Neuron (in vitro differentiated cells): ENCODE measurements around the gene EBP.
A peak's percentile ranks its signal among the peaks of the same experiment; 100 is the strongest.
"Not testable (repeated sequence)": the region's sequence is repeated elsewhere in the genome, so short reads cannot be mapped to it uniquely, and the experiment has no call there.

Experiments
- H2AFZ ChIP-seq: one replicate; pipeline ENCODE4 v1.6.1; 2013; ENCODE audit warnings: low read depth, mild to moderate bottlenecking, inconsistent platforms, low read length, moderate library complexity
- H3K27me3 ChIP-seq: one replicate; pipeline ENCODE4 v1.6.1; 2013; ENCODE audit warnings: low read length; ENCODE audit not compliant: insufficient read depth
- H3K36me3 ChIP-seq: one replicate; pipeline ENCODE4 v1.6.1; 2013; ENCODE audit warnings: low read length; ENCODE audit not compliant: insufficient read depth
- H3K4me1 ChIP-seq: one replicate; pipeline ENCODE4 v1.6.1; 2013; ENCODE audit warnings: low read length; ENCODE audit not compliant: insufficient read depth
- H3K4me3 ChIP-seq: 2 replicates; pipeline ENCODE4 v1.5.1; 2013; ENCODE audit warnings: mild to moderate bottlenecking, low read length, moderate library complexity
- H3K9me3 ChIP-seq: one replicate; pipeline ENCODE4 v1.6.1; 2013; ENCODE audit warnings: low read length

EBP gene

DNA sequence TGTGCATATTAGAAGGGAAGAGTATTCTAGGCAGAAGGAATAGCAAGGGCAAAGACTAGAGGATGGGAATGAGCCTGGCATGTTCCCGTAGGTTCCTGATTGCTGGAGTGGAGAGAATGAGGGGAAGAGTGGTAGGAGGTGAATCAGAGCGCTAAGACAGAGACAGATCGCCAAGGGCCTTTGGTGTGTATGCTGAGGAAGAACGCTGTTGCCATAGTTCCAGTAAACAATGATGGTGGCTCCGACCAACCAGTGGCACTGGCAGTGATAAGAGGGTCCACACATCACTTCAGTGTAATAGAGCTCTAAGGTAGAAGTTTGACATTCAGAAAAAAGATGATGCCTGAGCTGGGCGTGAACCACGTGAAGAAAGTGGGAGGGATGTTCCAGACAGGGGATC, 18.9 kb downstream of the EBP start:
- Histone ChIP-seq H3K27me3 (no peaks in the 10 kb centered on the region), H3K4me3 (peak overlapping the region; percentile 80), H3K4me1 (peaks cover 2% of the 10 kb centered on the region), H3K9me3 (no peaks in the 10 kb centered on the region), H3K36me3 (peaks cover 4% of the 10 kb centered on the region), H2AFZ (no peak overlapping the region)

GRCh38 chrX:48541140-48541814, 19.7 kb downstream of the EBP start:
- Histone ChIP-seq H3K9me3 (no peaks in the 10 kb centered on the region), H3K4me1 (peaks cover 2% of the 10 kb centered on the region), H3K27me3 (no peaks in the 10 kb centered on the region), H2AFZ (no peak overlapping the region), H3K36me3 (peaks cover 4% of the 10 kb centered on the region), H3K4me3 (no peak overlapping the region)

GRCh38 chrX:48548871-48549270, 27.3 kb downstream of the EBP start:
- Histone ChIP-seq H3K9me3 (no peaks in the 10 kb centered on the region), H3K4me3 (no peak overlapping the region), H3K36me3 (peaks cover 7% of the 10 kb centered on the region), H2AFZ (no peak overlapping the region), H3K27me3 (no peaks in the 10 kb centered on the region), H3K4me1 (no peaks in the 10 kb centered on the region)

DNA sequence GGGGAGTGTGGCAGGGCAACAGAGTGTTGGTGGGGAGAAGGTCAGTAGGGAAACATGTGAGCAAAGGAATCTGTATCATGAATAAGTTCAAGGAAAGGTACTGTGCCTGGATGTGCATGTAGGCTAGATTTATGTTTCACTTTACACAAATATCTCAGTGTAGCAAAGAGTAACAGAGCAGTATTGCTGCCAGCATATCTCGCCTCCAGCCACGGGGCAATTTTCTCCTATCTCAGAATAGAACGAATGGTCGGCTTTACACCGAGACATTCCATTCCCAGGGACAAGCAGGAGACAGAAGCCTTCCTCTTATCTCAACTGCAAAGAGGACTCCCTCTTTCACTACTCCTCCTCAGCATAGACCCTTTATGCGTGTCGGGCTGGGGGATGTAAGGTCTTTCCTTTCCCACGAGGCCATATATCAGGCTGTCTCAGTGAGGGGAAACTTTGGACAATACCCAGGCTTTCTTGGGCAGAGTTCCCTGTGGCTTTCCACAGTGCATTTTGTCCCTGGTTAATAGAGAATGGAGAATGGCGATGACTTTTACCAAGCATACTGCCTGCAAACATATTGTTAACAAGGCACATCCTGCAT, 34.2 kb downstream of the EBP start:
- H3K36me3 ChIP-seq = peaks cover 22% of the 10 kb centered on the region
- not testable (repeated sequence) for H3K9me3 ChIP-seq, H2AFZ ChIP-seq, H3K27me3 ChIP-seq, H3K4me1 ChIP-seq, H3K4me3 ChIP-seq

GRCh38 chrX:48558271-48558670, 36.7 kb downstream of the EBP start:
- no peaks in the 10 kb centered on the region for H3K9me3 ChIP-seq
- H2AFZ ChIP-seq = no peak overlapping the region
- H3K27me3 ChIP-seq = no peaks in the 10 kb centered on the region
- H3K36me3 ChIP-seq = peaks cover 26% of the 10 kb centered on the region
- no peak overlapping the region for H3K4me3 ChIP-seq
- H3K4me1 ChIP-seq = no peaks in the 10 kb centered on the region

- Histone ChIP-seq H3K36me3 (peaks cover 26% of the 10 kb centered on the region), H3K4me1 (no peaks in the 10 kb centered on the region), H3K27me3 (no peaks in the 10 kb centered on the region), H3K9me3 (no peaks in the 10 kb centered on the region), H3K4me3 (no peak overlapping the region), H2AFZ (no peak overlapping the region)
Measured at GRCh38 chrX:48559636-48560035, 38.0 kb downstream of the EBP start.

GRCh38 chrX:48560056-48560455, 38.4 kb downstream of the EBP start:
- H3K36me3 ChIP-seq = peaks cover 23% of the 10 kb centered on the region
- H3K4me1 ChIP-seq = no peaks in the 10 kb centered on the region
- H3K27me3 ChIP-seq = no peaks in the 10 kb centered on the region
- H3K4me3 ChIP-seq = no peak overlapping the region
- H3K9me3 ChIP-seq = no peaks in the 10 kb centered on the region
- H2AFZ ChIP-seq = no peak overlapping the region

DNA sequence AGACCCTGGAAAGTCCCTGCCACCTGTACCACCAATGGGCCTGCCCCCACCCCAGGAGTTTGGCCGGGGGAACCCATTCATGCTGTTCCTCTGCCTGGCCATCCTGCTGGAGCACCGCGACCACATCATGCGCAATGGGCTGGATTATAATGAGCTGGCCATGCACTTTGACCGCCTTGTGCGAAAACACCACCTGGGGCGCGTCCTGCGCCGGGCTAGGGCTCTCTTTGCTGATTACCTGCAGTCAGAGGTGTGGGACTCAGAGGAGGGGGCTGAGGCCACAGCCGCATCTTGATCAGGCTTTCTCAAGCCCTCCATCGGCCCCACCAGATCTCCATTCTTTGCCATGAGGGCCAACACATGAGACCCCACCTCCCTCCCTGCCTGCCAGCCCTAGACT, 39.1 kb downstream of the EBP start:
- Histone ChIP-seq H3K4me3 (no peak overlapping the region), H3K9me3 (no peaks in the 10 kb centered on the region), H3K36me3 (peaks cover 23% of the 10 kb centered on the region), H3K27me3 (no peaks in the 10 kb centered on the region), H2AFZ (no peak overlapping the region), H3K4me1 (no peaks in the 10 kb centered on the region)

DNA sequence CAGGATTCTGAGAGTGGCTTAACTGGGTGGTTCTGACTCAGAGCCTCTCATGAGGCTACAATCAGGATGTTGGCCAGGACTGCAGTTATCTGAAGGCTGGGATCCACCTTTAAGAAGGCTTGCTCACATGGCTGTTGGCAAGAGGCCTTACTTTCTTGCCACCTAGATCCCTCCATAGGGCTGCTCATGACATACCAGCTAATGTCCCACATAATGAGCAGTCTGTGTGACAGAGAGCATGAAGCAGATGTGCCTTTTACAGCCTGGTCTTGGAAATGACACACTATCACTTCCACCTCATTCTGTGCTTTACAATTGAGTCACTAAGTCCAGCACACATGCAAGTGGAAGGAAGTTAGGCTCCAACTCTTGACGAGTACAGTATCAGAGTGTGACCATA, 48.4 kb downstream of the EBP start:
- no peaks in the 10 kb centered on the region for H3K36me3 ChIP-seq
- H3K9me3 ChIP-seq = no peaks in the 10 kb centered on the region
- H3K4me1 ChIP-seq = no peaks in the 10 kb centered on the region
- H3K4me3 ChIP-seq = no peak overlapping the region
- no peak overlapping the region for H2AFZ ChIP-seq
- H3K27me3 ChIP-seq = no peaks in the 10 kb centered on the region

DNA sequence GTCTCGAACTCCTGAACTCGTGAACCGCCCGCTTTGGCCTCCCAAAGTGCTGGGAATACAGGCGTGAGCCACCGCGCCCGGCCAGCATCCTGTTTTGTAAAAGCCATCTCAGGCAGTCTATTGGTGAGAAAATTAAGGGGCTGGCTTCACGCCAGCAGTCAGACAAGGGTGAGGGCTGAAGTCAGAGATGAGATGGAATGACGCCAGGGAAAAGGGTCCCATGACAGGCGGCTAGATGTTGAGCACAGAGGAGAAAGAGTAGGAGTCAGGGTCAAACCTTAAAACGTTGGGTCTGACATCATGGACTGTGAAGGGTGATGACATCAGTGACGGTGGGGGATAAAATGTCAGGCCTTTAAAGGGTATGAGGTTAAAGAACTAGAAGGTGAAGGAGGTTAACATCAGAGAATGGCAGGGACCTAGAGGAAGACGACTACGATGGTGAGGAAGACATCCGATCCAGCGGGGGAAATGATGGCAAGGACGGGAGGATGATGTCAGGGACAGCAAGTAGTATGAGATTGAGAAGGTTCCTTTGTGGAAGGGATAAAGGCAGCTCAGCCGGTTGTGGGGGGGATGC, 52.2 kb downstream of the EBP start:
- Histone ChIP-seq H2AFZ (peak overlapping the region; percentile 20), H3K4me3 (peak overlapping the region; percentile 81), H3K4me1 (peaks cover 12% of the 10 kb centered on the region), H3K9me3 (no peaks in the 10 kb centered on the region), H3K27me3 (no peaks in the 10 kb centered on the region), H3K36me3 (peaks cover 22% of the 10 kb centered on the region)

DNA sequence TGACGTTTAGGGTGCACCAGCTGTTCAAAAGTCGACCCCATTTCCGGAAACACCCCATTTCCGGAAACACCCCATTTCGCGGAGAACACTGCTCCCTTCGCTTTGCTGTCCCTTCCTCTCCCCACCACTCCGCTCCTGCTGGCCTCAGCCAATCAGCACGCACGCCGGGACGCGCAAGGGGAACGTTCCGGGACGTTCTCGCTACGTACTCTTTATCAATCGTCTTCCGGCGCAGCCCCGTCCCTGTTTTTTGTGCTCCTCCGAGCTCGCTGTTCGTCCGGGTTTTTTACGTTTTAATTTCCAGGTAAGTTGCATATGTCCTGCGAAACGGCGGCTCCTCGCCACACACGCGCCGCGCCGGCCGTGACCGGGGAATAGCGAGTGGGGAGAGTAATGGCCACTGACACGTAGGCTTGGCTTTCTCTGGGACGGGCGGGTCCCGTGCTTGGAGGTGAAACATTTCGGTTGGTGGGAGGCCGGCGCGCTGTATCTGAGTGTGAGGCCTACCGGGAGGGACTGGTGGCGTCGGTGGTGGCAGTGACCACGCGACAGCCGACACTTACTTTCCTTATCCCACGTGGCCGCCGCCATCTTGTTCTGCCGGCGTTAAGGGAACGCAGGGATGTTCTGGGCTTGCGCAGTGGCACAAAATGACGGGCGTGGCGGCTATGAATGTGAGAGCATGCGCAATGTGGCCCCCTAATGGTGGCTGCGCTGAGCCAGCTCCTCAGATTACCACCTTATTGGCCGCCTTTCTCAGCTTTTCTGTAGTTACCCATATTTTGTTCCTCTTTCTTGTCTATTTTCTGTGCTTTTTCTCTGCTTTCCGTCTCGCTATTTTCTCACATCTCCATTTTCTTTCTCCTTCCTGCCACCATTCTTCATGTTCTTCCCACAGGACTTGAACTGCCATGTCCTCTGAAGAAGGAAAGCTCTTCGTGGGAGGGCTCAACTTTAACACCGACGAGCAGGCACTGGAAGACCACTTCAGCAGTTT, 53.0 kb downstream of the EBP start, which contains the start of gene RBM3:
Gene RBM3, plus strand, starts transcription at position 215 of the 997 bp plus-strand sequence. Its CDS starts 697 bp downstream, at position 912.
- Histone ChIP-seq H3K36me3 (peaks cover 22% of the 10 kb centered on the region), H3K4me1 (peaks cover 12% of the 10 kb centered on the region), H3K27me3 (no peaks in the 10 kb centered on the region), H3K9me3 (no peaks in the 10 kb centered on the region), H3K4me3 (peak within 1 kb of the TSS; percentile 81), H2AFZ (peak within 1 kb of the TSS; percentile 20)

DNA sequence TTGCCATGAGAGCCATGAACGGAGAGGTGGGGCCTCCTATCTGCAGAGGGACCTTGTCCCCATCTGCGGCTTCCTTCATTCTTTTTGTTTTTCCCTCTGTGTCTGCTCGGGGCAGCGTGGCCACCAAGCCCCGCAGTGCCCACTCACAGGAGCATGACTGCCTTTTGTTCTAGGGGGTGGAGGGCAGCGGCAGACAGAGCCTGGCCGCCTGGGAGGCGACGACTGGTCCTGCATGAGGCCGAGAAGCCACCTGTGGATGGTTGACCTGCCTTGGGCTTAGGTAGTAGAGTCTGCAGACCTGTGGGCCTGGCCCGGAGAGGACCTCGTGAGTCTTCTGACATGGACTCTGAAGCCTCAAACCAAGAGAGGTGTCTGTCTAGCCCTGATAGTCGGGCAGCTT, 54.0 kb downstream of the EBP start:
- Histone ChIP-seq H3K4me1 (peaks cover 12% of the 10 kb centered on the region), H3K9me3 (no peaks in the 10 kb centered on the region), H3K36me3 (peaks cover 22% of the 10 kb centered on the region), H3K27me3 (no peaks in the 10 kb centered on the region), H2AFZ (no peak overlapping the region), H3K4me3 (peak overlapping the region; percentile 81)

- no peak overlapping the region for H3K4me3 ChIP-seq
- no peaks in the 10 kb centered on the region for H3K27me3 ChIP-seq
- peaks cover 22% of the 10 kb centered on the region for H3K36me3 ChIP-seq
- no peaks in the 10 kb centered on the region for H3K9me3 ChIP-seq
- H2AFZ ChIP-seq = no peak overlapping the region
- peaks cover 12% of the 10 kb centered on the region for H3K4me1 ChIP-seq
Measured at GRCh38 chrX:48576108-48576507, 54.5 kb downstream of the EBP start.
